Measurements from ENCODE around the gene CD28.
A peak's percentile ranks its signal among the peaks of the same experiment; 100 is the strongest.
"Not testable (repeated sequence)": the region's sequence is repeated elsewhere in the genome, so short reads cannot be mapped to it uniquely, and the experiment has no call there.

The CD28 gene

GRCh38 chr2:203785391-203786110 lies 79.1 kb downstream of the CD28 start:
- not testable (repeated sequence) for DNase-seq

GRCh38 chr2:203786549-203787351 lies 80.3 kb downstream of the CD28 start:
- DNase-seq: peak; percentile 38

GRCh38 chr2:203787979-203788378 lies 81.5 kb downstream of the CD28 start:
- DNase-seq: no peak

Measured in NCI-H1092 treated with DMSO at 0.1 percent for 48 hours (cell line).